Liver (tissue), 9 donors: ENCODE results near the gene GOSR1. TPM values are rescaled to one million over a fixed set of nuclear protein-coding genes. Genes with fewer than 3 reads are reported as not detected.
A peak's percentile ranks its signal among the peaks of the same experiment; 100 is the strongest.

Experiments used
- DNase-seq: peaks from one replicate; pipeline ENCODE4 v3.0.0-alpha.2; 2017; ENCODE audit warnings: low spot score
- H3K27ac ChIP-seq, 2 donors: one replicate each; pipeline ENCODE4 v1.7.0; 2013; ENCODE audit warnings: inconsistent platforms in 2 of 2, low read length in 2 of 2, control low read depth in 1 of 2, low read depth in 1 of 2, mild to moderate bottlenecking in 1 of 2
- H3K27me3 ChIP-seq, 4 donors: one replicate each; pipeline versions ENCODE4 v1.6.1 to v1.7.0; 2013; ENCODE audit warnings: low read length in 3 of 4, inconsistent platforms in 1 of 4, mild to moderate bottlenecking in 1 of 4, moderate library complexity in 1 of 4; ENCODE audit not compliant: control insufficient read depth in 4 of 4, insufficient read depth in 4 of 4
- H3K36me3 ChIP-seq, 4 donors: one replicate each; pipeline versions ENCODE4 v1.6.1 to v1.7.0; 2013; ENCODE audit warnings: low read length in 3 of 4, mild to moderate bottlenecking in 3 of 4, low read depth in 1 of 4, moderate library complexity in 1 of 4; ENCODE audit not compliant: control insufficient read depth in 4 of 4, insufficient read depth in 3 of 4
- H3K4me1 ChIP-seq, 4 donors: one replicate each; pipeline versions ENCODE4 v1.6.1 to v1.7.0; 2013; ENCODE audit warnings: low read length in 3 of 4, mild to moderate bottlenecking in 3 of 4, moderate library complexity in 1 of 4; ENCODE audit not compliant: control insufficient read depth in 4 of 4, insufficient read depth in 4 of 4
- H3K4me3 ChIP-seq, 3 donors: one replicate each; pipeline versions ENCODE4 v1.6.1 to v1.7.0; 2013; ENCODE audit warnings: low read length in 3 of 3, control low read depth in 1 of 3, low read depth in 1 of 3, mild to moderate bottlenecking in 1 of 3
- H3K9ac ChIP-seq, 2 donors: one replicate each; pipeline ENCODE4 v1.7.0; 2013; ENCODE audit warnings: low read length in 2 of 2, mild to moderate bottlenecking in 2 of 2, moderate library complexity in 2 of 2, control low read depth in 1 of 2, low read depth in 1 of 2
- H3K9me3 ChIP-seq, 4 donors: one replicate each; pipeline versions ENCODE4 v1.6.1 to v1.7.0; 2013; ENCODE audit warnings: low read length in 3 of 4; ENCODE audit not compliant: control insufficient read depth in 4 of 4
- CTCF ChIP-seq: fragments of 150-350 bp; IDR thresholded peaks from 2 replicates; pipeline ENCODE4 v1.5.1; 2017; ENCODE audit warnings: improper control_type of control experiment, low read depth, low read length; ENCODE audit not compliant: missing input control
- EGR1 ChIP-seq, 2 donors: IDR thresholded peaks; 2 replicates each; pipeline ENCODE4 v1.6.1; 2016 to 2018; ENCODE audit warnings: antibody characterized with exemption in 2 of 2, low read depth in 2 of 2
- FOXA1 ChIP-seq: IDR thresholded peaks from 2 replicates; pipeline ENCODE4 v1.6.1; 2016; ENCODE audit warnings: antibody characterized with exemption
- FOXA2 ChIP-seq: IDR thresholded peaks from 2 replicates; pipeline ENCODE4 v1.6.1; 2016; ENCODE audit warnings: antibody characterized with exemption
- GABPA ChIP-seq, 2 donors: IDR thresholded peaks in 1 of 2; conservative IDR thresholded peaks in 1 of 2; 2 replicates each; pipeline ENCODE4 v1.6.1; 2016; ENCODE audit warnings: antibody characterized with exemption in 2 of 2, mild to moderate bottlenecking in 1 of 2, moderate library complexity in 1 of 2
- HNF4A ChIP-seq, 2 donors: conservative IDR thresholded peaks; 2 replicates each; pipeline ENCODE4 v1.6.1; 2016; ENCODE audit warnings: antibody characterized with exemption in 2 of 2, mild to moderate bottlenecking in 2 of 2
- HNF4G ChIP-seq: IDR thresholded peaks from 2 replicates; pipeline ENCODE4 v1.6.1; 2016; ENCODE audit warnings: antibody characterized with exemption
- JUND ChIP-seq, 2 donors: IDR thresholded peaks; 2 replicates each; pipeline ENCODE4 v1.6.1; 2016; ENCODE audit warnings: antibody characterized with exemption in 2 of 2
- NR2F2 ChIP-seq: IDR thresholded peaks from 2 replicates; pipeline ENCODE4 v1.6.1; 2016; ENCODE audit warnings: antibody characterized with exemption
- RAD21 ChIP-seq, 2 donors: IDR thresholded peaks; 2 replicates each; pipeline ENCODE4 v1.6.1; 2016; ENCODE audit warnings: antibody characterized with exemption in 2 of 2, mild to moderate bottlenecking in 2 of 2
- REST ChIP-seq: IDR thresholded peaks from 2 replicates; pipeline ENCODE4 v1.6.1; 2016; ENCODE audit warnings: antibody characterized with exemption, mild to moderate bottlenecking
- RXRA ChIP-seq, 2 donors: IDR thresholded peaks; 2 replicates each; pipeline ENCODE4 v1.6.1; 2017 to 2018; ENCODE audit warnings: antibody characterized with exemption in 2 of 2, mild to moderate bottlenecking in 1 of 2
- SP1 ChIP-seq: IDR thresholded peaks from 2 replicates; pipeline ENCODE4 v1.6.1; 2018; ENCODE audit warnings: antibody characterized with exemption, mild to moderate bottlenecking
- TAF1 ChIP-seq: conservative IDR thresholded peaks from 2 replicates; pipeline ENCODE4 v1.6.1; 2016; ENCODE audit warnings: antibody characterized with exemption, mild to moderate bottlenecking
- YY1 ChIP-seq: IDR thresholded peaks from 2 replicates; pipeline ENCODE4 v1.6.1; 2016; ENCODE audit warnings: antibody characterized with exemption, mild to moderate bottlenecking
- ZBTB33 ChIP-seq: IDR thresholded peaks from 2 replicates; pipeline ENCODE4 v1.6.1; 2016; ENCODE audit warnings: antibody characterized with exemption
- WGBS: extraction: QIAGEN DNeasy Blood & Tissue Kit; methylation state at CpG from one replicate; pipeline ENCODE4 v1.1.7; 2013; 5-methylcytosine and 5-hydroxymethylcytosine counted together
- polyA plus RNA-seq, 2 donors: library from polyadenylated mRNA; stranded (reverse) in 1 of 2; unstranded in 1 of 2; fragments of 200-250 nt in 1 of 2; fragments of >200 nt in 1 of 2; fragmentation: Nextera tagmentation in 1 of 2; extraction: Ambion mirVana in 1 of 2; gene quantifications; one replicate each; pipeline versions ENCODE4 v1.2.1 to v1.2.3, GENCODE V29; 2013 to 2015
- total RNA-seq, 2 donors: library from RNA; depleted of rRNA; stranded (reverse); fragments of >200 nt; gene quantifications; one replicate each; pipeline ENCODE4 v1.2.3, GENCODE V29; 2014
- TF ChIP-seq, protein P1 (sequence below): IDR thresholded peaks from 2 replicates; pipeline ENCODE4 v1.6.1; 2016; ENCODE audit warnings: antibody characterized with exemption
- TF ChIP-seq, protein P2 (sequence below): IDR thresholded peaks from 2 replicates; pipeline ENCODE4 v1.6.1; 2016; ENCODE audit warnings: antibody characterized with exemption
- donor health status: healthy.
- donor health status: healthy.
- donor health status: healthy.
- donor health status: healthy.
- donor health status: healthy.

GOSR1 gene
- total RNA-seq: 10 to 100 TPM; 17.1 to 35.5 TPM
- 10 to 100 TPM; 15.0 to 40.4 TPM for polyA plus RNA-seq

- peak; percentile 63 for TF ChIP-seq REST
- TF ChIP-seq SP1: peak; percentile 3
- peak in 1 of 2 donors; percentile 24 for TF ChIP-seq HNF4A (conservative IDR thresholded peaks at IDR 0.05)
- no peak for TF ChIP-seq FOXA2
- TF ChIP-seq JUND (IDR thresholded peaks at IDR 0.05): no peak
- TF ChIP-seq FOXA1: no peak
- peak; percentile 79 to 86 for TF ChIP-seq RAD21 (IDR thresholded peaks at IDR 0.05)
- TF ChIP-seq, protein P1, sequence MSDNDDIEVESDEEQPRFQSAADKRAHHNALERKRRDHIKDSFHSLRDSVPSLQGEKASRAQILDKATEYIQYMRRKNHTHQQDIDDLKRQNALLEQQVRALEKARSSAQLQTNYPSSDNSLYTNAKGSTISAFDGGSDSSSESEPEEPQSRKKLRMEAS: peak; percentile 82
- no peak for TF ChIP-seq HNF4G
- peak; percentile 77 for TF ChIP-seq ZBTB33
- peak; percentile 99 for TF ChIP-seq YY1
- TF ChIP-seq EGR1 (IDR thresholded peaks at IDR 0.05; ENCODE audit: low read depth in 2 of 2): no peak
- no peak for TF ChIP-seq TAF1
- no peak for TF ChIP-seq NR2F2
- TF ChIP-seq, protein P2, sequence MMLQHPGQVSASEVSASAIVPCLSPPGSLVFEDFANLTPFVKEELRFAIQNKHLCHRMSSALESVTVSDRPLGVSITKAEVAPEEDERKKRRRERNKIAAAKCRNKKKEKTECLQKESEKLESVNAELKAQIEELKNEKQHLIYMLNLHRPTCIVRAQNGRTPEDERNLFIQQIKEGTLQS: no peak
- peak; percentile 41 to 44 for TF ChIP-seq RXRA (IDR thresholded peaks at IDR 0.05)
- TF ChIP-seq GABPA (IDR thresholded peaks at IDR 0.05 in 1 of 2, conservative IDR thresholded peaks at IDR 0.05 in 1 of 2): peak; percentile 71 to 94
- TF ChIP-seq CTCF: peak; percentile 80
- Histone ChIP-seq H3K9me3 (no peaks in the 10 kb centered on the region), H3K4me3 (peak within 1 kb of the TSS; percentile 87 to 99 (median 99)), H3K9ac (peak within 1 kb of the TSS; percentile 95 to 96), H3K27ac (peak within 1 kb of the TSS; percentile 91 to 99), H3K4me1 (peaks cover 4 to 20% (median 12%) of the 10 kb centered on the region in 4 donors), H3K36me3 (peaks cover 0 to 13% (median 5%) of the 10 kb centered on the region in 4 donors), H3K27me3 (no peaks in the 10 kb centered on the region)
- DNase-seq: peak; percentile 90
- WGBS: under 1% methylated on average over 37 of the region's 37 CpGs
Observed at GRCh38 chr17:30477083-30477773, at the start of gene GOSR1. TSS of gene GOSR1 (plus strand) at chr17:30477408. CDS start at chr17:30477434, 26 bp downstream.
